ENCODE results near the gene SETD3.
A peak's percentile ranks its signal among the peaks of the same experiment; 100 is the strongest.

The SETD3 gene

DNA sequence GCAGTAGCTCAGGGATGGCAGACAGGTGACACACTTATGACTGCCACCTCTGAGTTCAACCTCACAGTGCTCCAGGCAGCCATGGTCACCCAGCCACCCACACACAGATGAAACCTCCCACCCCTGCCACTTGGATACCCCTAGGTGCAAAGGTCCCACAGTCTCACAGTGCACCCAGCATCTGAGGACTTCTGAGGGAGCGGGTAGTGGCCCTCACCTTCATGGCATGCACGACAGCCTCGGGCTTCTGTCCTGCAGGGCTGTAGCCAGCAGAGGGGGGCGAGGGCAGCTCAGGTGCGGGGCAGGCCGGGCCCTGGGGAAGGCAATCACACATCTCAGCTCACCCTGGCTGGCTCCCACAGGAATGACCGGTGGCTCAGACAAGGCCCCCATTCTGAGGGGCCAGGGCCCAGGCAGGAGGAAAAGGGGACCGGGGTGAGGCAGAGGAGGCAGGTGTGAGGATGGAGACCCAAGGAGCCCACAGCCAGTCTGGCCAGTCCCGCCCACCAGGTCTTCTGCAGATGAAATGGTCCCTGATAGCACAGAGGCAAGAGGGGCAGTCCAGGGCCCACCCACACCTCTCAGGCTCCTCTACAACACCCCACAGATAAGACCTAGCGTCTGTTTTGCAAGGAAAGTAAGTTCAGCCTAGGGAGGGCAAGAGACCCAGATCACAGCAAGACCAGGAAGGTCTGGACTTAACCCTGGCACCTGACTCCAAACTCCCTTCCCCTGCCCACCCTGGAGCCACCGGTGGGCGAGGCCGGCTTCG, 36.4 kb upstream of the SETD3 start:
- no peak for DNase-seq (ENCODE audit: low read depth in 2 of 2)

GRCh38 chr14:99516156-99516870, 35.7 kb upstream of the SETD3 start:
- DNase-seq (ENCODE audit: low read depth in 2 of 2) = no peak

GRCh38 chr14:99515301-99516155, 34.9 kb upstream of the SETD3 start:
- no peak for DNase-seq (ENCODE audit: low read depth in 2 of 2)

GRCh38 chr14:99514552-99515300, 34.1 kb upstream of the SETD3 start:
- no peak for DNase-seq (ENCODE audit: low read depth in 2 of 2)

DNA sequence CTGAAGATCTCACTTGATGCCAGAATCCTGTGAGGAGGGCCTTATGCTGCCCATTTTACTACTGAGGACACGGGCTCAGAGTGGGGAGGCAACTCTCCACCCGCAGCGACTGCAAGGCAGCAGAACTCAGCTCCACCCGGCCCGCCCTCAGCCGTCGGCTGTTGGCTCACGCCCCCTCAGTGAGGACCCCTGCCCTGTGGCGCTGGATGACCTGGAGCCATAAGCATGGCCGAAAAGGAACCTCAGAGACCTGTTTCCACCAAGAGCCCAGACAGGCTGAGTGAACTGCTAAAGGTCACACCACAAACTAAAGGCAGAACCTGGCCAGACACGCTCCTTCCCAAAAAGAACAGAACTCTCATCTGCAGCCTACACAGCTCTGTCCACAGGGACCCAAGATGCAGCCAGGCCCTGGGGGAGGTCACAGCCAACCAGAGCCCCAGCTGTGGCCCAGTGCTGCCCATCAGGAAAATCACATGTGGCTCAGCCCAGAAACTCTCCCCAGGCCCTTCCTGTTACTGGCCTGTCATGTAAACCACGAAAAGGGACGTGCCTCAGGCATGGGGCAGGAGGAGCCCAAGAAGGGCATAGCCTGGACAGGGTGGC, 33.4 kb upstream of the SETD3 start:
- no peak for DNase-seq (ENCODE audit: low read depth in 2 of 2)

DNA sequence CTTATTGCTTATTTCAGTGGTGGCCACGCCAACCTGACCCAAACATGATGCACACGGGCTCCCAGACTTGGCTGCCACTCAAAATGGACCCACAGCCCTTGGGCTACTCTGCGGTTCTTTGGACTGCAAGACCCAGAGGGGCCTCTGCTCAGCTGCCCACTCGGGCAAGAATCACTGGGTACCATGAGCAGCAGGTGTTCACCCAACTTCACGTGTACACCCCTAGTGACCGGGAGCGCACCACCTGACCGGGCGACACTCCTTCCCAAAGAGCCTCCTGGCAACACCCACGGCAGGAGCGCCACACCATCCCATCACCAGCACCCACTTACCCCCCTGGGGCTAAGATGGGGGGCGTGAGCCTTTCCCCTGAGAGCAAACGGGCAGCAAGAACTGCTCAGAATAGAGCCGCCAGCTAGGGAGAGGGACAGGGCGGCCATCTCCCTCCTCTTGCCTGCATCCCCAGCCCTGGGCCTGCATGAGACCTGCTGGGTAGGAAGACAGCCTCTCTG, 32.6 kb upstream of the SETD3 start:
- DNase-seq (ENCODE audit: low read depth in 2 of 2) = no peak

- DNase-seq (ENCODE audit: low read depth in 2 of 2) = no peak
These were observed 32.0 kb upstream of the SETD3 start for GRCh38 chr14:99512571-99513182.

- no peak for DNase-seq (ENCODE audit: low read depth in 2 of 2)
These were observed 31.4 kb upstream of the SETD3 start for GRCh38 chr14:99512110-99512449.

DNA sequence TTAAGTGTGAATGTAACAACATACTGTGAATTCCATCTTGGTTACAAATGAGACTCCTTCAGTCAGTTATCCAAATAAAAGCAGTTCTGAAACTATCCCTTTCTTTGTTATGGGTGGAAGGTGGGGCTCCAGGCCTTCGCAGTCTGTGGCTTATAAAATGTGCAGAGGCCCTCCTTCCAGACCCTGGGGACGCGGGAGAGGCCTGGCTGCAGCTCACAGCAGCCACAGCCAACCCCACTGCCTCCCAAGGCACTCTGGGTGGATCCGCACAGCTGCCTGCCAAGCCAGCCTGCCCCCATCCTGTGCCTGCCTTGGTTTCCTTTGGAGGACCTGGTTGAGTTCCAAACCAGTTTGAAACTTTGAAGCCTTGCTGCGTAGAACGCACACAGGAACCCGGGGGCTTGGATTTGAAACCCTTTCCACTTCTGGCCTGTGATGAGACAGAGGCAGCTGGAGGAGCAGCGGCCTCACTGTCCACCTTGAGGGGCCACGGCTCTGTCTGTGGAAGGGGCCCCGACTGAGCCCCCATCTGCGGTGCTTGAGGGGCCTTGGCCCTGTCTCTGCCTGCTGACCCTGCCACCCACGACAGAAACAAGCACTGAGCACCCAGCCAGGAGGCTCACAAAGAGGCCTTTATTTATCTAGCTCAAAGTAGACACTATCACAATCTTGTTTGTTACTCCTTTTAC, 30.9 kb upstream of the SETD3 start:
- DNase-seq (ENCODE audit: low read depth in 2 of 2) = peak; percentile 30 to 31

GRCh38 chr14:99510556-99511139, 30.0 kb upstream of the SETD3 start:
- DNase-seq (ENCODE audit: low read depth in 2 of 2) = no peak

DNA sequence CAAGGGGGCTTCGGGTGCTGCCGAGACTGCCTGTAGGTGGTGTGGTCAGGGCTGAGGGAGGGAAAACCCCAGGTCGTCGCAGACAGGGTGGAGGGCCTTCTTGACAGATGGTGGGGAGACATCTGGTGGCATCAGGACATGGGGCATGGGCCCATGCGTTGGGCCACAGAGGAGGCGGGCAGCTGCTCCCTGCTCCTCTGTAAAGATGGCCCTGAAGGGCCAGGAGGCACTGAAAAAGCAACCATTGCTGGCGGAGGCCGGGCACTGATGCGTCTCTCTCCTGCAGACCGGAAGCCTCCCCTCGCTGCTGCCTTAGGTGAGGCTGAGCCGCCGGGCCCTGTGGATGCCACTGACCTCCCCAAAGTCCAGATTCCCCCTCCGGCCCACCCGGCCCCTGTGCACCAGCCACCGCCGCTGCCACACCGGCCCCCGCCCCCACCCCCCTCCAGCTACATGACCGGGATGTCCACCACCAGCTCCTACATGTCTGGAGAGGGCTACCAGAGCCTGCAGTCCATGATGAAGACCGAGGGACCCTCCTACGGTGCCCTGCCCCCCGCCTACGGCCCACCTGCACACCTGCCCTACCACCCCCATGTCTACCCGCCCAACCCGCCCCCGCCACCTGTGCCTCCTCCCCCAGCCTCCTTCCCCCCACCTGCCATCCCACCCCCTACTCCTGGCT, 29.4 kb upstream of the SETD3 start:
- no peak for DNase-seq (ENCODE audit: low read depth in 2 of 2)

DNA sequence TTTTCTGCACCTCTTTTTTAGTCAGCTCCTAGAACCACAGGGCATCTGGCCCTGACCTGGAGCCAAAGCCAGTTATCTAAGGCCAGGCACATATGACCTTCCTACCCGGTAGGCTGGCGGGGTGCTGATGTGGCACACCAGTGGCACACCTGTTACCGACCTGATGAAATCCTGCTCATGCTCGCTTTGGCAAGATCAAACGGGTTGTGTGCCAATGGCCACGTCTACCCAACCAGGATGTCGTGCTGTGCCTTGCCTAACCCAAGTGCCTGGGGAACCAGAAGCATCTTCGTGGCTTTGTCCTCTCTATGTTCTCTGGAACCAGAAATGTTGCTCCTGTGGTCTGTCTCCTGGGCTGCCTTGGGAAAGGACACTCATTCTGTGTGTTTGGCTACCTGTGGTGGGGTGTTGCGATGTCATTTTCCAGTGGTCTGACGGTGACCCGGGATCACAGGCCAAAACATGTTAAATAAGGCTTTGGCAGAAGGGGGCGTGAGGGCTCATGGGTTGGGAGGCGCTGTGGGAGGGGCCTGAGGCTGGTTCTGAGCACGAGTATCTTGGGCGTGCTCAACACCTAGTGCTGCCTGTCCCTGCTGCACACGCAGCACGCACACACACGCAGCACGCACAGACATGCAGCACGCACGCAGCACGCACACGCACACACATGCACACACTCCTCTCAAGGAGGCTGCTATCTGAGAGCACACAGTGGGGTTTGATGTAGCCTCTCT, 28.4 kb upstream of the SETD3 start:
- DNase-seq (ENCODE audit: low read depth in 2 of 2) = no peak

GRCh38 chr14:99507860-99508640, 27.4 kb upstream of the SETD3 start:
- no peak for DNase-seq (ENCODE audit: low read depth in 2 of 2)

DNA sequence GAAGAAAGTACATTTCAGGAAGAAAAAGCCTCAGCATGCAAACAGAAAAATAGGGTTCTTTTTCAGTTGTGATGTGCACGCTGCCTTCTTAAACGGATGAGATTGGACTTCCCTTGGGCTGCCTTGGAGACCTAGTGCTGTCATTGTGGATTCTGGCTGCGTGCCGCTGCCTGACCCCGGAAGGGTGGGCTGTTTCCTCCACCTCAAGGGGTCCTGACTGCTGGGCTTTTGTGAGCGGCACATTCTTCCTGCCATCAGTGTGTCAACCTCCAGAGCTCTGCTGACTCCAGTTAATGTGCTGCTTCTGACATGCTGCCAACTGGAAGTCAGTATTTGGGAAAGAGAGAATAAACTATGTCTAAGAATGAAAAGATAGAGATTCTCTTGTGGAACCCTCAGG, 25.6 kb upstream of the SETD3 start:
- DNase-seq (ENCODE audit: low read depth in 2 of 2) = no peak

DNA sequence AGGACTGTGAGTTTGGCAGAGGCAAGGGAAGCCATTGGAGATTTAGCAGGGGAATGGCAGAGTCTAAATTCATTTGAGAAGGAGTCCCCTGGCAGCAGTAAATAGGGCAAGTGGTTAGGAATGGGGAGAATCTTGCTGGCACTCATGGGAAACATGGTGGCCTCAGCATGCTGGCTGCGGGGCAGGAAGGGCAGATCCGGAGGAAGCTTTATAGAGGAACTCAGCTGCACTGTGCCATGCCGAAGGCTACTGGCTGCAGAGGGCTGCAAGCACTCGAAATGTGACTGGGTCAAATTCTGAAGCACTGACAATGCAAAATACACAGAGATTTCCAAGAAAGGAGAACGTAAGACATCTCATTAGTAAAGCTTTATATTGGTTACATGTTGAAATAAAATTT, 24.4 kb upstream of the SETD3 start:
- no peak for DNase-seq (ENCODE audit: low read depth in 2 of 2)

DNA sequence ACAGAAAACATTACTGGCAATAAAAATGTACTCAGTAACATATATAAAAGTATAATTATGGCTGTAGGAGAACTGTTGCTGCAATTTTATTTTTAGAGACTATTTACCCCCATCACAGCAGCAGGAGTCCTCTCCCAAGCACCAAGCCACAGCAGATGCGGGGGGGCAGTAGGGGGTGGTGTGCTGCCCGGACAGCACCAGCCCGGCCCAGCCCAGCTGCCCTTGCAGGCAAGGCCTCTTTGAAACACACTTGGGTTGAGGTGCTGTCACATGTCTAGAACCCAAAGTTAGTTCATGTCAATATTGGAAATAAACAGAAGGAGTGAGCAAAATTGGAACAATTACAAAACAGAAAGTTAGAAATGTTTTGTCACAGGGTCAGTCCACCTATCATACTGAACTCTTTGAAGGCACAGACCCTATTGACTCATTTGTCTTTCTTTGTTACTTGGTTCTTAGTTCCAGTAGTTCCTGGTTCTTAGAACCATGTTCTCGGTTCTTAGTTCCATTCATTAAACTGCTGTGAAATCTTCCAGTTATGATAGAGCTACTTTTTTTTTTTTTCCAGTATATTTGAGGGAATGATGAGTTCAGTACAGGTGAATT, 23.3 kb upstream of the SETD3 start:
- no peak for DNase-seq (ENCODE audit: low read depth in 2 of 2)

- no peak for DNase-seq (ENCODE audit: low read depth in 2 of 2)
These were observed 22.3 kb upstream of the SETD3 start for GRCh38 chr14:99502989-99503421.

Measured in fibroblast of skin of left biceps (primary cell).